ENCODE data around the gene TMEM217. TPM values are rescaled to one million over a fixed set of nuclear protein-coding genes. Genes with fewer than 3 reads are reported as not detected.

Gene TMEM217
- total and polyA plus RNA-seq, 2 of the 4 experiments (the other 2 are of a cell fraction) = 1.4 to 3.5 TPM

DNA sequence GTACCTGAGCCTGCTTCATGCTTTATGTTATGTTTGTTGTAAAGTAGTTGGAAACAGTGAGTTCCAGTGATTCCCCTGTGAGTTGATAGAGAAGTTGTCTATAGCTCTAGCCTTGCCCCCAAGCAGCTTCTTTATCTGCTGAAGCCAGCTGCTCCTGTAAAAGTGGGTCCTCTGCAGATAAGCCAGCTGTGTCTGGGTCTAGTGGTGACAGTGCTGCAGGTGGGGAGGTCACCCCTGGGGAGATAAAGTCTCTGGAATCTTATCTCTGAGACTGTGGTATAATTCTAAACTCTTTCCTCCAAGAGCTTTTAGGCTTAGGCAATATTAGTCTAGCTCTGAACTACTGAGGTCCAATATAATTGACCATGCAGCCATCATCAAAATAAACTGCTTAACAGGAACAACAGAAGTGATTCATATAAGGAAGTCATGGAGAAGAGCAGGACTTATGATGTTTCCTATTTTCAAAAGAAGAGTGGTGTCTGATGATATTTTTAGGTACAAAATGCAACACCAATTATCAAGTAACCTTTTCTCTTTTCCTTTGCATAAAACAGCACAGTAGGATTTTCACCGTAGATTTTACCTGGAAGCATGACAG, 44.2 kb upstream of the TMEM217 start:
- Histone ChIP-seq H2AK5ac (ENCODE audit: low read depth, low read length) (no peak overlapping the region), H2BK120ac (ENCODE audit: low read depth, low read length) (no peak overlapping the region), H3K56ac (ENCODE audit: extremely low read depth, insufficient read depth, low read length) (no peak overlapping the region), H3K4me2 (ENCODE audit: low read depth, low read length) (no peak overlapping the region), H4K20me1 (ENCODE audit: insufficient read depth, low read length) (no peaks in the 10 kb centered on the region), H3K9ac (ENCODE audit: low read depth, low read length) (no peak overlapping the region), H2AFZ (replicated peaks; ENCODE audit: low read length, poor library complexity) (no peak overlapping the region), H4K5ac (ENCODE audit: low read depth, low read length) (no peak overlapping the region), H2BK5ac (ENCODE audit: low read depth, low read length, poor library complexity, severe bottlenecking) (no peak overlapping the region), H4K91ac (ENCODE audit: insufficient read depth, low read depth, low read length) (no peak overlapping the region), H3K18ac (ENCODE audit: low read depth, low read length) (no peak overlapping the region), H3K4me3 (ENCODE audit: insufficient read depth, low read depth, low read length) (no peak overlapping the region), H3K4ac (ENCODE audit: low read depth, low read length) (no peak overlapping the region), H2AK9ac (replicated peaks; ENCODE audit: low read depth, low read length, poor library complexity) (no peak overlapping the region), H2BK15ac (ENCODE audit: low read depth, low read length) (no peak overlapping the region), H3K36me3 (ENCODE audit: control insufficient read depth, insufficient read depth, low read length) (peaks cover 23% of the 10 kb centered on the region), H3K9me1 (ENCODE audit: insufficient read depth, low read length) (peaks cover 3% of the 10 kb centered on the region; the same call in 1 of the 2 replicates), H3K27me3 (ENCODE audit: control insufficient read depth, insufficient read depth, low read length) (no peaks in the 10 kb centered on the region), H3K23ac (ENCODE audit: low read depth, low read length) (no peak overlapping the region), H4K8ac (ENCODE audit: low read depth in 2 of 2, low read length in 2 of 2) (no peak overlapping the region), H2BK20ac (ENCODE audit: low read depth, low read length) (no peak overlapping the region), H3K27ac (ENCODE audit: insufficient read depth, low read length) (no peak overlapping the region), H3K9me3 (ENCODE audit: control insufficient read depth, insufficient read depth, low read length) (no peaks in the 10 kb centered on the region), H3K4me1 (ENCODE audit: control insufficient read depth, insufficient read depth, low read length) (no peaks in the 10 kb centered on the region), H3K14ac (replicated peaks; ENCODE audit: low read depth, low read length) (no peak overlapping the region), H3K79me1 (ENCODE audit: low read depth in 1 of 2, low read length in 2 of 2) (no peaks in the 10 kb centered on the region)
- intact Hi-C loops (cut with micrococcal nuclease) = loop anchor here (2.0 kb wide), 1 partner anchor 391 kb away; no protein-coding TSS in a partner anchor
- in situ Hi-C loops (cut with MboI; ENCODE audit: low sequenced_read_pairs) = no loop called here
- CTCF ChIA-PET = no interaction called here
- TF ChIP-seq, protein P1, sequence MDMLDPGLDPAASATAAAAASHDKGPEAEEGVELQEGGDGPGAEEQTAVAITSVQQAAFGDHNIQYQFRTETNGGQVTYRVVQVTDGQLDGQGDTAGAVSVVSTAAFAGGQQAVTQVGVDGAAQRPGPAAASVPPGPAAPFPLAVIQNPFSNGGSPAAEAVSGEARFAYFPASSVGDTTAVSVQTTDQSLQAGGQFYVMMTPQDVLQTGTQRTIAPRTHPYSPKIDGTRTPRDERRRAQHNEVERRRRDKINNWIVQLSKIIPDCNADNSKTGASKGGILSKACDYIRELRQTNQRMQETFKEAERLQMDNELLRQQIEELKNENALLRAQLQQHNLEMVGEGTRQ (IDR thresholded peaks at IDR 0.05; ENCODE audit: low read depth, low read length) = no peak
- TF ChIP-seq MAFK (IDR thresholded peaks at IDR 0.05; ENCODE audit: low read depth, low read length) = no peak
- TF ChIP-seq, protein P2, sequence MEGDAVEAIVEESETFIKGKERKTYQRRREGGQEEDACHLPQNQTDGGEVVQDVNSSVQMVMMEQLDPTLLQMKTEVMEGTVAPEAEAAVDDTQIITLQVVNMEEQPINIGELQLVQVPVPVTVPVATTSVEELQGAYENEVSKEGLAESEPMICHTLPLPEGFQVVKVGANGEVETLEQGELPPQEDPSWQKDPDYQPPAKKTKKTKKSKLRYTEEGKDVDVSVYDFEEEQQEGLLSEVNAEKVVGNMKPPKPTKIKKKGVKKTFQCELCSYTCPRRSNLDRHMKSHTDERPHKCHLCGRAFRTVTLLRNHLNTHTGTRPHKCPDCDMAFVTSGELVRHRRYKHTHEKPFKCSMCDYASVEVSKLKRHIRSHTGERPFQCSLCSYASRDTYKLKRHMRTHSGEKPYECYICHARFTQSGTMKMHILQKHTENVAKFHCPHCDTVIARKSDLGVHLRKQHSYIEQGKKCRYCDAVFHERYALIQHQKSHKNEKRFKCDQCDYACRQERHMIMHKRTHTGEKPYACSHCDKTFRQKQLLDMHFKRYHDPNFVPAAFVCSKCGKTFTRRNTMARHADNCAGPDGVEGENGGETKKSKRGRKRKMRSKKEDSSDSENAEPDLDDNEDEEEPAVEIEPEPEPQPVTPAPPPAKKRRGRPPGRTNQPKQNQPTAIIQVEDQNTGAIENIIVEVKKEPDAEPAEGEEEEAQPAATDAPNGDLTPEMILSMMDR (conservative IDR thresholded peaks at IDR 0.05; ENCODE audit: low read depth, low read length) = no peak
- TF ChIP-seq POLR2A (IDR thresholded peaks at IDR 0.05; ENCODE audit: low read depth, low read length) = no peak
- no peak for TF ChIP-seq CEBPB (IDR thresholded peaks at IDR 0.05; ENCODE audit: low read depth, low read length)
- TF ChIP-seq, protein P3, sequence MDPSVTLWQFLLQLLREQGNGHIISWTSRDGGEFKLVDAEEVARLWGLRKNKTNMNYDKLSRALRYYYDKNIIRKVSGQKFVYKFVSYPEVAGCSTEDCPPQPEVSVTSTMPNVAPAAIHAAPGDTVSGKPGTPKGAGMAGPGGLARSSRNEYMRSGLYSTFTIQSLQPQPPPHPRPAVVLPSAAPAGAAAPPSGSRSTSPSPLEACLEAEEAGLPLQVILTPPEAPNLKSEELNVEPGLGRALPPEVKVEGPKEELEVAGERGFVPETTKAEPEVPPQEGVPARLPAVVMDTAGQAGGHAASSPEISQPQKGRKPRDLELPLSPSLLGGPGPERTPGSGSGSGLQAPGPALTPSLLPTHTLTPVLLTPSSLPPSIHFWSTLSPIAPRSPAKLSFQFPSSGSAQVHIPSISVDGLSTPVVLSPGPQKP (IDR thresholded peaks at IDR 0.05; ENCODE audit: borderline replicate concordance, low read depth, low read length) = no peak
- no peak for TF ChIP-seq MXI1 (IDR thresholded peaks at IDR 0.05; ENCODE audit: borderline replicate concordance, low read depth, low read length)
- TF ChIP-seq MAZ (IDR thresholded peaks at IDR 0.05; ENCODE audit: borderline replicate concordance, low read depth, low read length) = no peak
- no peak for TF ChIP-seq CHD1 (IDR thresholded peaks at IDR 0.05; ENCODE audit: low read depth, low read length)
- TF ChIP-seq RAD21 (IDR thresholded peaks at IDR 0.05; ENCODE audit: low read length) = no peak
- TF ChIP-seq NFE2L2 (IDR thresholded peaks at IDR 0.05; ENCODE audit: low read depth, low read length) = no peak
- no peak for TF ChIP-seq BHLHE40 (IDR thresholded peaks at IDR 0.05; ENCODE audit: low read depth, low read length)
- no TSS peak for BruUV-seq (replicated peaks)
- dilution Hi-C loops (cut with HindIII; ENCODE audit: low sequenced_read_pairs, unreplicated experiment) = no loop called here
- POLR2A ChIA-PET (ENCODE audit: unreplicated experiment) = no interaction called here
- no peak for DNase-seq
- no CpG with 5 or more reads among the region's 1 CpG for WGBS, 2 experiments (ENCODE audit: extremely low coverage in 2 of 2, insufficient read length in 1 of 2)
- no peak for ATAC-seq (ENCODE audit: low read depth)

All from IMR-90 (cell line).